ENCODE results near the gene PAQR7. TPM values are rescaled to one million over a fixed set of nuclear protein-coding genes. Genes with fewer than 3 reads are reported as not detected.

Gene PAQR7
- total and polyA plus RNA-seq, 2 experiments from 2014 or later = 4.0 to 5.2 TPM

DNA sequence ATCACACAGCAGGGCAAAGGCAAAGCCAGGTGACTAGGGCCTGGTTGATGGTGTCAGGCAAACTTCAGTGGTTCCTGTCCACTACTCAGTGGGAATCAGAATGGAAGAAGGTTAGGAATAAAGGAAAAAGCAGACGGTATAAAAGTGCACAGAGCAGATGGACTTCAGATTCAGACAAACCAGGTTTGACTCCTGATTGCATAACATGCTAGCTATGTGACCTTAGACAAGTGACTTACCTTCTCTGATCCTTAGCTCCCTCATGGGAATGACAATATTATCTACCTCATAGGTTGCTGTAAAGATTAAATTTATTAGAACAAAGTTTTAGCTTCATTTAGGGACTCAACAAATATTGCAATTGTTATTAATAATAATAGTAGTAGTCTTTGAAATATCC lies 4.9 kb downstream of the PAQR7 start:
- H3K27me3 Mint-ChIP-seq (ENCODE audit: insufficient read depth, low read depth, poor library complexity) = peaks cover 5% of the 10 kb centered on the region
- Histone ChIP-seq H3K27me3 (ENCODE audit: insufficient read depth) (no peaks in the 10 kb centered on the region), H3K9me2 (ENCODE audit: insufficient read depth) (no peaks in the 10 kb centered on the region), H3K4me2 (no peak overlapping the region), H3K4me3 (no peak overlapping the region), H3K79me2 (replicated peaks; ENCODE audit: insufficient read depth) (no peaks in the 10 kb centered on the region), H3K4me1 (ENCODE audit: insufficient read depth) (peaks cover 26% of the 10 kb centered on the region), H4K20me1 (replicated peaks; ENCODE audit: insufficient read depth) (no peaks in the 10 kb centered on the region), H3K27ac (ENCODE audit: low read depth) (no peak overlapping the region), H3K36me3 (ENCODE audit: insufficient read depth) (no peaks in the 10 kb centered on the region), H3F3A (replicated peaks; ENCODE audit: low read depth) (0 out of 2 replicates have a peak, but pooled peaks cover 3% of the 10 kb centered on the region), H2AFZ (no peak overlapping the region)
- ATAC-seq (no peak), DNase-seq (ENCODE audit: low spot score) (no peak)
- no peaks in the 10 kb centered on the region; the same call in 2 of the 3 replicates for H3K9me3 Mint-ChIP-seq
- no peak for TF ChIP-seq EZH2phosphoT487 (IDR thresholded peaks at IDR 0.05; ENCODE audit: unreplicated experiment)
- no peak for TF ChIP-seq EZH2 (IDR thresholded peaks at IDR 0.05; ENCODE audit: low read depth, unreplicated experiment)
- TF ChIP-seq, protein P1, sequence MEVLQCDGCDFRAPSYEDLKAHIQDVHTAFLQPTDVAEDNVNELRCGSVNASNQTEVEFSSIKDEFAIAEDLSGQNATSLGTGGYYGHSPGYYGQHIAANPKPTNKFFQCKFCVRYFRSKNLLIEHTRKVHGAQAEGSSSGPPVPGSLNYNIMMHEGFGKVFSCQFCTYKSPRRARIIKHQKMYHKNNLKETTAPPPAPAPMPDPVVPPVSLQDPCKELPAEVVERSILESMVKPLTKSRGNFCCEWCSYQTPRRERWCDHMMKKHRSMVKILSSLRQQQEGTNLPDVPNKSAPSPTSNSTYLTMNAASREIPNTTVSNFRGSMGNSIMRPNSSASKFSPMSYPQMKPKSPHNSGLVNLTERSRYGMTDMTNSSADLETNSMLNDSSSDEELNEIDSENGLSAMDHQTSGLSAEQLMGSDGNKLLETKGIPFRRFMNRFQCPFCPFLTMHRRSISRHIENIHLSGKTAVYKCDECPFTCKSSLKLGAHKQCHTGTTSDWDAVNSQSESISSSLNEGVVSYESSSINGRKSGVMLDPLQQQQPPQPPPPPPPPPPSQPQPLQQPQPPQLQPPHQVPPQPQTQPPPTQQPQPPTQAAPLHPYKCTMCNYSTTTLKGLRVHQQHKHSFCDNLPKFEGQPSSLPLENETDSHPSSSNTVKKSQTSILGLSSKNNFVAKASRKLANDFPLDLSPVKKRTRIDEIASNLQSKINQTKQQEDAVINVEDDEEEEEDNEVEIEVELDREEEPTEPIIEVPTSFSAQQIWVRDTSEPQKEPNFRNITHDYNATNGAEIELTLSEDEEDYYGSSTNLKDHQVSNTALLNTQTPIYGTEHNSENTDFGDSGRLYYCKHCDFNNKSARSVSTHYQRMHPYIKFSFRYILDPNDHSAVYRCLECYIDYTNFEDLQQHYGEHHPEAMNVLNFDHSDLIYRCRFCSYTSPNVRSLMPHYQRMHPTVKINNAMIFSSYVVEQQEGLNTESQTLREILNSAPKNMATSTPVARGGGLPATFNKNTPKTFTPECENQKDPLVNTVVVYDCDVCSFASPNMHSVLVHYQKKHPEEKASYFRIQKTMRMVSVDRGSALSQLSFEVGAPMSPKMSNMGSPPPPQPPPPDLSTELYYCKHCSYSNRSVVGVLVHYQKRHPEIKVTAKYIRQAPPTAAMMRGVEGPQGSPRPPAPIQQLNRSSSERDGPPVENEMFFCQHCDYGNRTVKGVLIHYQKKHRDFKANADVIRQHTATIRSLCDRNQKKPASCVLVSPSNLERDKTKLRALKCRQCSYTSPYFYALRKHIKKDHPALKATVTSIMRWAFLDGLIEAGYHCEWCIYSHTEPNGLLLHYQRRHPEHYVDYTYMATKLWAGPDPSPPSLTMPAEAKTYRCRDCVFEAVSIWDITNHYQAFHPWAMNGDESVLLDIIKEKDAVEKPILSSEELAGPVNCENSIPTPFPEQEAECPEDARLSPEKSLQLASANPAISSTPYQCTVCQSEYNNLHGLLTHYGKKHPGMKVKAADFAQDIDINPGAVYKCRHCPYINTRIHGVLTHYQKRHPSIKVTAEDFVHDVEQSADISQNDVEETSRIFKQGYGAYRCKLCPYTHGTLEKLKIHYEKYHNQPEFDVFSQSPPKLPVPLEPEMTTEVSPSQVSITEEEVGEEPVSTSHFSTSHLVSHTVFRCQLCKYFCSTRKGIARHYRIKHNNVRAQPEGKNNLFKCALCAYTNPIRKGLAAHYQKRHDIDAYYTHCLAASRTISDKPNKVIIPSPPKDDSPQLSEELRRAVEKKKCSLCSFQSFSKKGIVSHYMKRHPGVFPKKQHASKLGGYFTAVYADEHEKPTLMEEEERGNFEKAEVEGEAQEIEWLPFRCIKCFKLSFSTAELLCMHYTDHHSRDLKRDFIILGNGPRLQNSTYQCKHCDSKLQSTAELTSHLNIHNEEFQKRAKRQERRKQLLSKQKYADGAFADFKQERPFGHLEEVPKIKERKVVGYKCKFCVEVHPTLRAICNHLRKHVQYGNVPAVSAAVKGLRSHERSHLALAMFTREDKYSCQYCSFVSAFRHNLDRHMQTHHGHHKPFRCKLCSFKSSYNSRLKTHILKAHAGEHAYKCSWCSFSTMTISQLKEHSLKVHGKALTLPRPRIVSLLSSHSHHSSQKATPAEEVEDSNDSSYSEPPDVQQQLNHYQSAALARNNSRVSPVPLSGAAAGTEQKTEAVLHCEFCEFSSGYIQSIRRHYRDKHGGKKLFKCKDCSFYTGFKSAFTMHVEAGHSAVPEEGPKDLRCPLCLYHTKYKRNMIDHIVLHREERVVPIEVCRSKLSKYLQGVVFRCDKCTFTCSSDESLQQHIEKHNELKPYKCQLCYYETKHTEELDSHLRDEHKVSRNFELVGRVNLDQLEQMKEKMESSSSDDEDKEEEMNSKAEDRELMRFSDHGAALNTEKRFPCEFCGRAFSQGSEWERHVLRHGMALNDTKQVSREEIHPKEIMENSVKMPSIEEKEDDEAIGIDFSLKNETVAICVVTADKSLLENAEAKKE (CRISPR knock-in tag; IDR thresholded peaks at IDR 0.05) = no peak
- TF ChIP-seq CREB1 (CRISPR knock-in tag; IDR thresholded peaks at IDR 0.05; ENCODE audit: low read depth) = no peak
- no peak for TF ChIP-seq NANOG (IDR thresholded peaks at IDR 0.05; ENCODE audit: borderline replicate concordance)
- TF ChIP-seq ZNF331 (CRISPR knock-in tag; IDR thresholded peaks at IDR 0.05; ENCODE audit: low read depth) = no peak
- TF ChIP-seq, protein P2, sequence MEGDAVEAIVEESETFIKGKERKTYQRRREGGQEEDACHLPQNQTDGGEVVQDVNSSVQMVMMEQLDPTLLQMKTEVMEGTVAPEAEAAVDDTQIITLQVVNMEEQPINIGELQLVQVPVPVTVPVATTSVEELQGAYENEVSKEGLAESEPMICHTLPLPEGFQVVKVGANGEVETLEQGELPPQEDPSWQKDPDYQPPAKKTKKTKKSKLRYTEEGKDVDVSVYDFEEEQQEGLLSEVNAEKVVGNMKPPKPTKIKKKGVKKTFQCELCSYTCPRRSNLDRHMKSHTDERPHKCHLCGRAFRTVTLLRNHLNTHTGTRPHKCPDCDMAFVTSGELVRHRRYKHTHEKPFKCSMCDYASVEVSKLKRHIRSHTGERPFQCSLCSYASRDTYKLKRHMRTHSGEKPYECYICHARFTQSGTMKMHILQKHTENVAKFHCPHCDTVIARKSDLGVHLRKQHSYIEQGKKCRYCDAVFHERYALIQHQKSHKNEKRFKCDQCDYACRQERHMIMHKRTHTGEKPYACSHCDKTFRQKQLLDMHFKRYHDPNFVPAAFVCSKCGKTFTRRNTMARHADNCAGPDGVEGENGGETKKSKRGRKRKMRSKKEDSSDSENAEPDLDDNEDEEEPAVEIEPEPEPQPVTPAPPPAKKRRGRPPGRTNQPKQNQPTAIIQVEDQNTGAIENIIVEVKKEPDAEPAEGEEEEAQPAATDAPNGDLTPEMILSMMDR (conservative IDR thresholded peaks at IDR 0.05; ENCODE audit: low read depth in 2 of 2) = no peak
- TF ChIP-seq, protein P3, sequence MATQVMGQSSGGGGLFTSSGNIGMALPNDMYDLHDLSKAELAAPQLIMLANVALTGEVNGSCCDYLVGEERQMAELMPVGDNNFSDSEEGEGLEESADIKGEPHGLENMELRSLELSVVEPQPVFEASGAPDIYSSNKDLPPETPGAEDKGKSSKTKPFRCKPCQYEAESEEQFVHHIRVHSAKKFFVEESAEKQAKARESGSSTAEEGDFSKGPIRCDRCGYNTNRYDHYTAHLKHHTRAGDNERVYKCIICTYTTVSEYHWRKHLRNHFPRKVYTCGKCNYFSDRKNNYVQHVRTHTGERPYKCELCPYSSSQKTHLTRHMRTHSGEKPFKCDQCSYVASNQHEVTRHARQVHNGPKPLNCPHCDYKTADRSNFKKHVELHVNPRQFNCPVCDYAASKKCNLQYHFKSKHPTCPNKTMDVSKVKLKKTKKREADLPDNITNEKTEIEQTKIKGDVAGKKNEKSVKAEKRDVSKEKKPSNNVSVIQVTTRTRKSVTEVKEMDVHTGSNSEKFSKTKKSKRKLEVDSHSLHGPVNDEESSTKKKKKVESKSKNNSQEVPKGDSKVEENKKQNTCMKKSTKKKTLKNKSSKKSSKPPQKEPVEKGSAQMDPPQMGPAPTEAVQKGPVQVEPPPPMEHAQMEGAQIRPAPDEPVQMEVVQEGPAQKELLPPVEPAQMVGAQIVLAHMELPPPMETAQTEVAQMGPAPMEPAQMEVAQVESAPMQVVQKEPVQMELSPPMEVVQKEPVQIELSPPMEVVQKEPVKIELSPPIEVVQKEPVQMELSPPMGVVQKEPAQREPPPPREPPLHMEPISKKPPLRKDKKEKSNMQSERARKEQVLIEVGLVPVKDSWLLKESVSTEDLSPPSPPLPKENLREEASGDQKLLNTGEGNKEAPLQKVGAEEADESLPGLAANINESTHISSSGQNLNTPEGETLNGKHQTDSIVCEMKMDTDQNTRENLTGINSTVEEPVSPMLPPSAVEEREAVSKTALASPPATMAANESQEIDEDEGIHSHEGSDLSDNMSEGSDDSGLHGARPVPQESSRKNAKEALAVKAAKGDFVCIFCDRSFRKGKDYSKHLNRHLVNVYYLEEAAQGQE (IDR thresholded peaks at IDR 0.05; ENCODE audit: unreplicated experiment) = no peak
- TF ChIP-seq ZNF114 (CRISPR knock-in tag; IDR thresholded peaks at IDR 0.05) = no peak
- no peak for TF ChIP-seq POLR2AphosphoS5 (IDR thresholded peaks at IDR 0.05; ENCODE audit: low read depth)
- TF ChIP-seq, protein P4, sequence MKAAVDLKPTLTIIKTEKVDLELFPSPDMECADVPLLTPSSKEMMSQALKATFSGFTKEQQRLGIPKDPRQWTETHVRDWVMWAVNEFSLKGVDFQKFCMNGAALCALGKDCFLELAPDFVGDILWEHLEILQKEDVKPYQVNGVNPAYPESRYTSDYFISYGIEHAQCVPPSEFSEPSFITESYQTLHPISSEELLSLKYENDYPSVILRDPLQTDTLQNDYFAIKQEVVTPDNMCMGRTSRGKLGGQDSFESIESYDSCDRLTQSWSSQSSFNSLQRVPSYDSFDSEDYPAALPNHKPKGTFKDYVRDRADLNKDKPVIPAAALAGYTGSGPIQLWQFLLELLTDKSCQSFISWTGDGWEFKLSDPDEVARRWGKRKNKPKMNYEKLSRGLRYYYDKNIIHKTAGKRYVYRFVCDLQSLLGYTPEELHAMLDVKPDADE (IDR thresholded peaks at IDR 0.05) = no peak
- H3K4me1 Mint-ChIP-seq = peaks cover 24% of the 10 kb centered on the region
- no peak overlapping the region for H3K4me3 Mint-ChIP-seq
- H3K36me3 Mint-ChIP-seq (ENCODE audit: low read depth) = no peaks in the 10 kb centered on the region
- H3K27ac Mint-ChIP-seq = no peak overlapping the region

All from GM23338 (cell line).